ENCODE results near the gene RAPGEF5.

RAPGEF5 gene

GRCh38 chr7:22140578-22140977 is 216.4 kb downstream of the RAPGEF5 start:
- no peak for TF ChIP-seq EZH2 (optimal IDR thresholded peaks at IDR 0.05; ENCODE audit: low read depth, low read length)
- TF ChIP-seq EZH2phosphoT487 (IDR thresholded peaks at IDR 0.05; ENCODE audit: low read length) = no peak
- TF ChIP-seq CTCF (IDR thresholded peaks at IDR 0.05; ENCODE audit: low read length) = no peak
- Histone ChIP-seq H3K27me3 (replicated peaks; ENCODE audit: insufficient read depth, low read length) (no peaks in the 10 kb centered on the region), H3K4me3 (ENCODE audit: low read length) (no peak overlapping the region), H3K79me2 (ENCODE audit: low read length) (no peaks in the 10 kb centered on the region), H3K4me1 (ENCODE audit: low read length) (no peaks in the 10 kb centered on the region), H3K27ac (ENCODE audit: low read length) (no peak overlapping the region), H3K9me3 (replicated peaks; ENCODE audit: insufficient read depth, low read length) (no peaks in the 10 kb centered on the region), H2AFZ (ENCODE audit: low read length) (no peak overlapping the region), H3K4me2 (ENCODE audit: low read depth, low read length) (no peak overlapping the region), H3K9me2 (replicated peaks; ENCODE audit: insufficient read depth, low read length) (no peaks in the 10 kb centered on the region), H4K20me1 (ENCODE audit: insufficient read depth, low read length) (no peaks in the 10 kb centered on the region), H3F3A (ENCODE audit: insufficient read depth, low read length) (no peaks in the 10 kb centered on the region), H3K9ac (ENCODE audit: low read length) (no peak overlapping the region), H3K36me3 (replicated peaks; ENCODE audit: insufficient read depth, low read length) (no peaks in the 10 kb centered on the region)
- no peak for DNase-seq

- Histone ChIP-seq H4K20me1 (ENCODE audit: insufficient read depth, low read length) (no peaks in the 10 kb centered on the region), H3K4me2 (ENCODE audit: low read depth, low read length) (no peak overlapping the region), H3K4me1 (ENCODE audit: low read length) (no peaks in the 10 kb centered on the region), H2AFZ (ENCODE audit: low read length) (no peak overlapping the region), H3K9ac (ENCODE audit: low read length) (no peak overlapping the region), H3K9me3 (replicated peaks; ENCODE audit: insufficient read depth, low read length) (no peaks in the 10 kb centered on the region), H3K27me3 (replicated peaks; ENCODE audit: insufficient read depth, low read length) (no peaks in the 10 kb centered on the region), H3K79me2 (ENCODE audit: low read length) (no peaks in the 10 kb centered on the region), H3K4me3 (ENCODE audit: low read length) (no peak overlapping the region), H3K36me3 (replicated peaks; ENCODE audit: insufficient read depth, low read length) (no peaks in the 10 kb centered on the region), H3F3A (ENCODE audit: insufficient read depth, low read length) (no peaks in the 10 kb centered on the region), H3K27ac (ENCODE audit: low read length) (no peak overlapping the region), H3K9me2 (replicated peaks; ENCODE audit: insufficient read depth, low read length) (no peaks in the 10 kb centered on the region)
- no peak for DNase-seq
- no peak for TF ChIP-seq EZH2 (optimal IDR thresholded peaks at IDR 0.05; ENCODE audit: low read depth, low read length)
- TF ChIP-seq CTCF (IDR thresholded peaks at IDR 0.05; ENCODE audit: low read length) = no peak
- TF ChIP-seq EZH2phosphoT487 (IDR thresholded peaks at IDR 0.05; ENCODE audit: low read length) = no peak
Observed at GRCh38 chr7:22138886-22139285, 218.1 kb downstream of the RAPGEF5 start.

- Histone ChIP-seq H3K9me2 (replicated peaks; ENCODE audit: insufficient read depth, low read length) (no peaks in the 10 kb centered on the region), H3K4me1 (ENCODE audit: low read length) (no peaks in the 10 kb centered on the region), H3K27me3 (replicated peaks; ENCODE audit: insufficient read depth, low read length) (no peaks in the 10 kb centered on the region), H3K4me3 (ENCODE audit: low read length) (no peak overlapping the region), H3K9me3 (replicated peaks; ENCODE audit: insufficient read depth, low read length) (no peaks in the 10 kb centered on the region), H2AFZ (ENCODE audit: low read length) (no peak overlapping the region), H4K20me1 (ENCODE audit: insufficient read depth, low read length) (no peaks in the 10 kb centered on the region), H3K36me3 (replicated peaks; ENCODE audit: insufficient read depth, low read length) (no peaks in the 10 kb centered on the region), H3K27ac (ENCODE audit: low read length) (no peak overlapping the region), H3K79me2 (ENCODE audit: low read length) (no peaks in the 10 kb centered on the region), H3K4me2 (ENCODE audit: low read depth, low read length) (no peak overlapping the region), H3K9ac (ENCODE audit: low read length) (no peak overlapping the region), H3F3A (ENCODE audit: insufficient read depth, low read length) (no peaks in the 10 kb centered on the region)
- DNase-seq = no peak
- TF ChIP-seq EZH2 (optimal IDR thresholded peaks at IDR 0.05; ENCODE audit: low read depth, low read length) (no peak), CTCF (IDR thresholded peaks at IDR 0.05; ENCODE audit: low read length) (no peak), EZH2phosphoT487 (IDR thresholded peaks at IDR 0.05; ENCODE audit: low read length) (no peak)
Observed at GRCh38 chr7:22138106-22138505, 218.8 kb downstream of the RAPGEF5 start.
